HepG2 (cell line): Measurements from ENCODE around the gene NOTUM. TPM values are rescaled to one million over a fixed set of nuclear protein-coding genes. Genes with fewer than 3 reads are reported as not detected.

Source experiments
- DBP ChIP-seq: sonication (generic); formaldehyde crosslinking; IDR thresholded peaks from 2 replicates; pipeline ENCODE4 v1.4.0; 2020; ENCODE audit warnings: missing genetic modification reagents; ENCODE audit errors: not compliant biosample characterization
- HNF4A ChIP-seq: sonication (generic); formaldehyde crosslinking; IDR thresholded peaks from 2 replicates; pipeline ENCODE4 v1.4.0; 2020; ENCODE audit warnings: missing genetic modification reagents
- IKZF4 ChIP-seq: sonication (generic); formaldehyde crosslinking; IDR thresholded peaks from 2 replicates; pipeline ENCODE4 v1.5.1; 2020; ENCODE audit warnings: borderline replicate concordance, mild to moderate bottlenecking, low read depth, missing genetic modification reagents; ENCODE audit errors: not compliant biosample characterization
- IRF9 ChIP-seq: sonication (generic); formaldehyde crosslinking; IDR thresholded peaks from 2 replicates; pipeline ENCODE4 v1.8.0; 2022; ENCODE audit warnings: missing genetic modification reagents, mild to moderate bottlenecking, borderline replicate concordance
- MATR3 ChIP-seq: sonication (generic); formaldehyde crosslinking; IDR thresholded peaks from 2 replicates; pipeline ENCODE4 v1.4.0; 2020; ENCODE audit warnings: missing genetic modification reagents
- MBD4 ChIP-seq: IDR thresholded peaks from 2 replicates; pipeline ENCODE4 v1.6.1; 2012; ENCODE audit warnings: low read length, inconsistent platforms, borderline replicate concordance
- NCOA1 ChIP-seq: sonication (generic); formaldehyde crosslinking; IDR thresholded peaks from 2 replicates; pipeline ENCODE4 v1.9.0; 2021; ENCODE audit warnings: missing genetic modification reagents
- NR2F2 ChIP-seq: IDR thresholded peaks from 2 replicates; pipeline ENCODE4 v1.6.1; 2012; ENCODE audit warnings: low read depth, inconsistent platforms, borderline replicate concordance
- REST ChIP-seq, 2 experiments: IDR thresholded peaks; 2 replicates each; pipeline ENCODE4 v1.6.1; 2011 to 2012; ENCODE audit warnings: low read length in 2 of 2, borderline replicate concordance in 1 of 2, low read depth in 1 of 2, mild to moderate bottlenecking in 1 of 2, moderate library complexity in 1 of 2
- SALL1 ChIP-seq: sonication (generic); formaldehyde crosslinking; IDR thresholded peaks from 2 replicates; pipeline ENCODE4 v1.8.0; 2022; ENCODE audit warnings: mild to moderate bottlenecking, missing genetic modification reagents
- SMAD3 ChIP-seq: sonication (generic); formaldehyde crosslinking; IDR thresholded peaks from 2 replicates; pipeline ENCODE4 v1.4.0; 2020; ENCODE audit warnings: missing genetic modification reagents
- ZBTB25 ChIP-seq: IDR thresholded peaks from 2 replicates; pipeline ENCODE4 v1.6.1; 2018; ENCODE audit warnings: missing genetic modification reagents
- ZNF432 ChIP-seq: sonication (generic); formaldehyde crosslinking; IDR thresholded peaks from 2 replicates; pipeline ENCODE4 v1.5.0; 2020; ENCODE audit warnings: missing genetic modification reagents, mild to moderate bottlenecking, borderline replicate concordance
- ZNF605 ChIP-seq: sonication (generic); formaldehyde crosslinking; IDR thresholded peaks from 2 replicates; pipeline ENCODE4 v1.8.0; 2022; ENCODE audit warnings: mild to moderate bottlenecking, missing genetic modification reagents
- ZNF672 ChIP-seq: sonication (generic); formaldehyde crosslinking; IDR thresholded peaks from 2 replicates; pipeline ENCODE4 v1.8.1; 2022; ENCODE audit warnings: missing genetic modification reagents
- ZNF800 ChIP-seq: sonication (generic); formaldehyde crosslinking; IDR thresholded peaks from 2 replicates; pipeline ENCODE4 v1.4.0; 2020; ENCODE audit warnings: missing genetic modification reagents
- polyA plus RNA-seq, 8 experiments: library from polyadenylated mRNA; depleted of rRNA in 3 of 8; stranded (reverse) in 7 of 8; unstranded in 1 of 8; fragments of >200 nt; fragmentation: Illumina TruSeq in 4 of 8; extraction: Trizol in 4 of 8; gene quantifications; 2 replicates each; pipeline versions ENCODE4 v1.2.1 to v1.2.3, GENCODE V29; 2011 to 2016; ENCODE audit warnings: low read depth in 4 of 8, missing spikeins in 1 of 8, mixed read lengths in 1 of 8; ENCODE audit not compliant: insufficient read depth in 1 of 8
- total RNA-seq, 5 experiments: library from RNA; depleted of rRNA; stranded (reverse); fragments of >200 nt; fragmentation: Illumina TruSeq; extraction: Trizol; gene quantifications; 2 replicates each; pipeline ENCODE4 v1.2.3, GENCODE V29; 2016; ENCODE audit warnings: low read depth in 1 of 5
- TF ChIP-seq, protein P1 (sequence below): IDR thresholded peaks from 2 replicates; pipeline ENCODE4 v1.6.1; 2016; ENCODE audit warnings: low read depth, borderline replicate concordance
- TF ChIP-seq, protein P2 (sequence below): sonication (generic); formaldehyde crosslinking; IDR thresholded peaks from 2 replicates; pipeline ENCODE4 v1.8.0; 2022; ENCODE audit warnings: mild to moderate bottlenecking, missing genetic modification reagents, moderate library complexity

Gene NOTUM
- total and polyA plus RNA-seq, 2 of the 13 experiments (the other 11 are each of a cell fraction or from before 2014, with no cell fraction given) = 150 to 160 TPM

DNA sequence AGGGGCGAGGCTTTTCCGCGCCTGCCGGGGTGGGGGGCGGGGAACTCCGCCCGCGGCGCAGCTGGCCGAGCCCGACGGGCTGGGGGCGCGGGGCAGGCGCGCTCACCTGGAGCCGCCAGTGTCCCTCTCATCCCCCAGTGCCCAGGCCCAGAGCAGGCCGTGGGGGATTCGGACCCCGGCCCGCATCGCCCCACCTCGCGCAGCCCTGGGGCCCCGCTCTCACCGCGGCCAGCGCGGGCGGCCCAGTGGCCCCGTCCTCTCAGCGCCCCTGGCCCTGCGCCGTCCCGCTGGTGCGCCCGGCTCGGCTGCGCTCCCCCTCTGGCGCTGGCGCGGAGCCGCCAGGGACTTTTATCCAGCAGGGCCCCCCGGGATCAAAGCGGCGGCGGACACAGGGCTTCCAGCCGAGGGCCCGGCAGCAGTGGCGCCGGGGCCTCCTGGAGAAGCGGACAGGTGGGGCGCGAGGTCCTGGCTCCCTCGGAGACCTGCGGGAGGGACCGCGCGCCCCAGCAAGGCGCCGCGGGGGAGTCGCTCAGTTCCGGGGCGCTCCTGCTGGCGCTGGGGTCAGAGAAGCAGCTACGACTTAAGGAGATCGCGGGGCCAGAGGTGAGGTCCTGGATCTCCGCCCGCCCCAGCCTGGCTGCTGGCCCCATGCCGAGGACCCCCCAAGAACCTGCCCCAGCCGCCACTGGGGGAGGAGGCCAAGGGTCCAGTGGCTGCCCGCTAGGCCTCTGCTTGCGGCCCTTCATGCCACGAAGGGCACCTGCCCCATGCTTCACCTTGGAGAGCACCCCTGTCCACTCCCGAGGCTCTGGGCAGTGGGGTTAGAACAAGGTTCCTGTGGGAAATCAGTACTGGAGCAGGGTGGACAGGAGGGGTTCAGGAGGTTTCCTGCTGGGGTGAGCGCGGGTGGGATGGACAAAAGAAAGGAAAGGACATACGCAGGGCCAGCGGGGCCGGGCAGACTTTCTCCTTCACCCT lies 823 bp upstream of the NOTUM start (continued):
- TF ChIP-seq NR2F2 = 0 out of 2 replicates have a peak, but pooled peaks have one; percentile 41
- TF ChIP-seq, protein P1, sequence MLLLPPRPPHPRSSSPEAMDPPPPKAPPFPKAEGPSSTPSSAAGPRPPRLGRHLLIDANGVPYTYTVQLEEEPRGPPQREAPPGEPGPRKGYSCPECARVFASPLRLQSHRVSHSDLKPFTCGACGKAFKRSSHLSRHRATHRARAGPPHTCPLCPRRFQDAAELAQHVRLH (CRISPR knock-in tag) = no peak
- no peak for TF ChIP-seq MBD4
- peak; percentile 40; the same call in 1 of the 2 replicates for TF ChIP-seq ZNF800 (CRISPR knock-in tag)
- no peak for TF ChIP-seq ZNF672
- no peak for TF ChIP-seq SALL1
- no peak for TF ChIP-seq NCOA1 (CRISPR knock-in tag)
- TF ChIP-seq MATR3 = no peak
- TF ChIP-seq IKZF4 (CRISPR knock-in tag) = peak; percentile 62
- no peak for TF ChIP-seq IRF9 (CRISPR knock-in tag)
- no peak for TF ChIP-seq ZNF432 (CRISPR knock-in tag)
- TF ChIP-seq, protein P2, sequence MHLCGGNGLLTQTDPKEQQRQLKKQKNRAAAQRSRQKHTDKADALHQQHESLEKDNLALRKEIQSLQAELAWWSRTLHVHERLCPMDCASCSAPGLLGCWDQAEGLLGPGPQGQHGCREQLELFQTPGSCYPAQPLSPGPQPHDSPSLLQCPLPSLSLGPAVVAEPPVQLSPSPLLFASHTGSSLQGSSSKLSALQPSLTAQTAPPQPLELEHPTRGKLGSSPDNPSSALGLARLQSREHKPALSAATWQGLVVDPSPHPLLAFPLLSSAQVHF (CRISPR knock-in tag) = no peak
- no peak for TF ChIP-seq ZBTB25 (CRISPR knock-in tag)
- TF ChIP-seq HNF4A (CRISPR knock-in tag) = peak; percentile 15; the same call in 1 of the 2 replicates
- TF ChIP-seq ZNF605 (CRISPR knock-in tag) = 0 out of 2 replicates have a peak, but pooled peaks have one; percentile 6
- TF ChIP-seq SMAD3 = no peak
- TF ChIP-seq REST (IDR thresholded peaks at IDR 0.05; ENCODE audit: borderline replicate concordance in 1 of 2, low read depth in 1 of 2, low read length in 2 of 2) = peak in 1 of 2 experiments; percentile 68; a peak in 2 of 4 replicates
- peak; percentile 29 for TF ChIP-seq DBP
